ENCODE data around the gene SLC9A3. TPM values are rescaled to one million over a fixed set of nuclear protein-coding genes. Genes with fewer than 3 reads are reported as not detected.

SLC9A3 gene
- total and polyA plus RNA-seq, 12 donors: 0.53 to 1.5 (median 1.0) TPM

DNA sequence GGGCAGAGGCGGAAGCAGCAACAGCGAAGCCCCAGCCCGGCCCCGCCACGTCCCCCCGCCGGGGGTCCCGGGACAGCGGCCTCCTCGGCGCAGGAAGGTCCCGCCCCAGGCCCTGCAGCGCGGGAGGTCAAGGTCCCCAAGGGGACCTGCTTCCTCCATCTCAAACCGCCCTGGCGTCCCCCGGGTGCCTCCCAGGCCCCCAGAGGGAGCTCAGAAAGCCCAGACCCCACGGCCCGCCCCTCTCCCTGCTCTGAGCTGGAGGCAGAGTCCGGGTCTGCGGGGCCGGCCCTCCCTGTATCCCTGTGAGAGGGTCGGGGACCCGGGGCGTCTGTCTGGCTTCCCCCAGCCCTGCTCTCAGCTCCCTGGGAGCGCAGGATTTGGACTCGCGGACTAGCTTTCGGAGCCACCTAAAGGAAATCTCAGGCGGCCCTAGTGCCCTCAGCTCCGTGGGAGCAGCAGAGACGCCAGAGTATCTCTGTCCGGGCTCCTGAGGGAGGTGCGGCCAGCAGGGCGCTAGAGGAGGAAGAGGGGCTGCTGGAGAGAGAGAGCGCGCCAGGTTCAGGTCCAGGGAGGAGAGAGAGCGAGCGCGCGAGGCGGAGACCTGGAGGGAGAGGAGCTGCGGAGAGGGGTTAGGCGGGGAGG is 50.6 kb downstream of the SLC9A3 start:
- DNase-seq (no peak), ATAC-seq (peak; percentile 1 to 27 (median 14))
- H3K4me3 ChIP-seq: peak overlapping the region; percentile 63 to 98 (median 90)
- intact Hi-C loops (cut with DNase I): loop anchor here in 1 of 10 donors (5.0 kb wide), 1 partner anchor 139 kb away; the partner anchor contains the start of gene CEP72
- peaks cover 0 to 19% (median 0%) of the 10 kb centered on the region in 9 donors for H3K36me3 ChIP-seq
- WGBS, 2 donors: 0 to 1% methylated on average over 44 of the region's 44 CpGs
- H3K27me3 ChIP-seq: peaks cover 1 to 47% (median 40%) of the 10 kb centered on the region in 7 donors
- H3K9me3 ChIP-seq: no peaks in the 10 kb centered on the region
- peak overlapping the region in 9 of 10 donors; percentile 64 to 88 (median 78) for H3K27ac ChIP-seq
- H3K4me1 ChIP-seq: peaks cover 9 to 32% (median 22%) of the 10 kb centered on the region in 9 donors
- TF ChIP-seq, protein P1, sequence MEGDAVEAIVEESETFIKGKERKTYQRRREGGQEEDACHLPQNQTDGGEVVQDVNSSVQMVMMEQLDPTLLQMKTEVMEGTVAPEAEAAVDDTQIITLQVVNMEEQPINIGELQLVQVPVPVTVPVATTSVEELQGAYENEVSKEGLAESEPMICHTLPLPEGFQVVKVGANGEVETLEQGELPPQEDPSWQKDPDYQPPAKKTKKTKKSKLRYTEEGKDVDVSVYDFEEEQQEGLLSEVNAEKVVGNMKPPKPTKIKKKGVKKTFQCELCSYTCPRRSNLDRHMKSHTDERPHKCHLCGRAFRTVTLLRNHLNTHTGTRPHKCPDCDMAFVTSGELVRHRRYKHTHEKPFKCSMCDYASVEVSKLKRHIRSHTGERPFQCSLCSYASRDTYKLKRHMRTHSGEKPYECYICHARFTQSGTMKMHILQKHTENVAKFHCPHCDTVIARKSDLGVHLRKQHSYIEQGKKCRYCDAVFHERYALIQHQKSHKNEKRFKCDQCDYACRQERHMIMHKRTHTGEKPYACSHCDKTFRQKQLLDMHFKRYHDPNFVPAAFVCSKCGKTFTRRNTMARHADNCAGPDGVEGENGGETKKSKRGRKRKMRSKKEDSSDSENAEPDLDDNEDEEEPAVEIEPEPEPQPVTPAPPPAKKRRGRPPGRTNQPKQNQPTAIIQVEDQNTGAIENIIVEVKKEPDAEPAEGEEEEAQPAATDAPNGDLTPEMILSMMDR (IDR thresholded peaks at IDR 0.05): no peak

DNA sequence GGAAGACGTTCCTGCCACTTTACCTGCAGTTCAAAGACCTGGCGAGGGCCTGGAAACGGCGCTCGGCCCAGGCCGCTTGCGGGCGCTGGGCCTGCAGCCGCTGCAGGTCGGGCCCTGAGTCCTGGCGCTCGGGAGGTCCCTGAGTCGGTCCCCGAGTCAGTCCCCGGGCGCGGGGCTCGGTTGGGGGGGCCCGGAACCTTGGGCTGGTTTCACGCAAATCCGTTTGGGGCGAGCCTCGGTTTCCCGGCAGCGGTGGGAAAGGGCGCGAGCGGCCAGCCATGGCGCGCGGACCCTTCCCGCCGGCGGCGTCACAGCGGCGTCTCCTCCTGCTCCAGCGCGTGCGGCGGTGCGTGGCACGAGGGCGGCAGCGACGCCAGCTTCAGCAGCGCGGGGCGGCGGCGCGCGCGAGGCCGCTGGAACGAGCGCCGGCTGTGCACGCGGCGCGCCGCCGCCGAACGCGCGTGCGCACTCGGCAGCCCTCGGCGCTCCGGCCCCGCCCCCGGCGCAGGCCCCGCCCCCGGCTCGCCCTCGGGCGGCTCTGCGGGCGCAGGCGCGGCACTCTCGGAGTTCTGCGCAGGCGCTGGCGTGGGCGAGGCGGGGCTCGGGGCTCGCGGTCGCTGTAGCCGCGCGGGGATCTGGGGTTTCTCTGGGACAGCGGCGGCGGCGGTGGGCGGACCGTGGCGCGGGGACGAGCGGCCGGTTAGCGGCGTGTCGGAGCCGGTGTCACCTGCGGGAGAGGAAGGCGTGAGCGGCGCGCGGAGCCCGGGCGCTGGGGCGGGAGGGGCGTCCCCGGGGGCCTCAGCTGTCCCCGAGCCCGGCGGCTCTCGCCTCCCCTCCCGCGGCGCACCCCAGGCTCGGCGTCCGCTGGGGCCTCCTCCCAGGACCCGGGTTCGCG is 51.3 kb downstream of the SLC9A3 start:
- TF ChIP-seq, protein P1 (IDR thresholded peaks at IDR 0.05): peak in 1 of 9 donors; percentile 65
- intact Hi-C loops (cut with DNase I): loop anchor here in 1 of 10 donors (5.0 kb wide), 1 partner anchor 139 kb away; the partner anchor contains the start of gene CEP72
- peaks cover 0 to 22% (median 0%) of the 10 kb centered on the region in 9 donors for H3K36me3 ChIP-seq
- ATAC-seq (peak; percentile 83 to 94 (median 88)), DNase-seq (peak; percentile 91 to 92)
- peak overlapping the region; percentile 63 to 98 (median 90) for H3K4me3 ChIP-seq
- H3K4me1 ChIP-seq: peaks cover 9 to 32% (median 22%) of the 10 kb centered on the region in 9 donors
- H3K27me3 ChIP-seq: peaks cover 0 to 39% (median 32%) of the 10 kb centered on the region in 7 donors
- H3K27ac ChIP-seq: peak overlapping the region; percentile 2 to 89 (median 81)
- no peaks in the 10 kb centered on the region for H3K9me3 ChIP-seq
- WGBS, 2 donors: 0 to 1% methylated on average over 46 to 129 of the region's 137 CpGs

DNA sequence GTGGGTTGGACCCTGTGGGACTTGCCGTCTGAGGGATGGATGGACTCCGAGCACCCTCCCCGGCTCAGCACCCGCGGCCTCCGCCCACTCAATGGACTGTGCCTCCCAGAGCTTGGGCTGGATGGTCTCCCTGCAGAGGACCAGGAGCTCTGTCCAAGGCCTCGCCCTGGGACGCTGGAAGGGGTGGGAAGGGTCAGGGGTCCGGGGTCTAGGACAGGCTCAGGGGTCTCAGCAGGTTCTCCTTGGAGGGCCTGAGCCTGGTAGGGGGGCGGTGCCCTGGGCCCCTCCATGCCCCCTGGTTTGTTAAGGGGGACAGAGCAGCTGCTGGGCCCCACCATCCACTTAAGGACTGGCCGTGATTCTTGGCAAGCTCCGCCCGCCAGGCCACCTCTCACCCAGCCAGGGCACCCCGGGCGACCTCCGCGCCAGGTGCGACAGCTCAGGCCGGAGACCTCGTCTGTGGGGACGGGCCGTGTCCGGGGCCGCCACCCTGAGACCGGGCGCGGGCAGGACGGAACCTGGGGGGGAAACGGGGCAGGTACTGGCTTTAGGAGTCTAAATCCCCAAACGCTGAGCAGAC is 52.1 kb downstream of the SLC9A3 start:
- intact Hi-C loops (cut with DNase I): loop anchor here in 1 of 10 donors (5.0 kb wide), 1 partner anchor 140 kb away; the partner anchor contains the start of gene CEP72
- H3K27me3 ChIP-seq: peaks cover 0 to 32% (median 25%) of the 10 kb centered on the region in 7 donors
- ATAC-seq (peak; percentile 2 to 37 (median 22)), DNase-seq (peak in 1 of 2 donors; percentile 43)
- WGBS, 2 donors: 24 to 26% methylated on average over 30 of the region's 30 CpGs
- H3K36me3 ChIP-seq: peaks cover 0 to 23% (median 0%) of the 10 kb centered on the region in 9 donors
- H3K9me3 ChIP-seq: no peaks in the 10 kb centered on the region
- H3K4me3 ChIP-seq: peak overlapping the region; percentile 63 to 98 (median 84)
- H3K27ac ChIP-seq: peak overlapping the region; percentile 2 to 89 (median 78)
- peaks cover 9 to 32% (median 22%) of the 10 kb centered on the region in 9 donors for H3K4me1 ChIP-seq
- TF ChIP-seq, protein P1 (IDR thresholded peaks at IDR 0.05): no peak

DNA sequence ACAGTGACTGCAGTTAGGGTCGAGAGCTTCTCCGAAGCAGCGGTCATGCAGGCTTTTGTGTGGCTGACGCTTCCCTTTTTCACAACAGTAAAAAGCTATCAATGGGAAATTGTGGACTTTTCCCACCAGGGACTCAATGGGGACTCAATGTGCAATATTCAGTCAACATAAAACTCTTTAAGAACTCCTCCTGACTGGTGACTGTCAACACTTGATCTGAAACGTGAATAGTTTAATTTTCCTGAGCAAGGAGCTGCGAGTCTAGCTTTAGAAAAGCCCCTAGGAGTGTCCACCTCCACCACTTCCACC is 52.5 kb downstream of the SLC9A3 start:
- DNase-seq (no peak), ATAC-seq (no peak)
- Histone ChIP-seq H3K27ac (no peak overlapping the region), H3K4me1 (peaks cover 9 to 32% (median 22%) of the 10 kb centered on the region in 9 donors), H3K4me3 (peak overlapping the region in 8 of 10 donors; percentile 63 to 98 (median 84)), H3K27me3 (peaks cover 0 to 27% (median 20%) of the 10 kb centered on the region in 7 donors), H3K36me3 (peaks cover 0 to 28% (median 0%) of the 10 kb centered on the region in 9 donors), H3K9me3 (no peaks in the 10 kb centered on the region)
- intact Hi-C loops (cut with DNase I): loop anchor here in 1 of 10 donors (5.0 kb wide), 1 partner anchor 141 kb away; the partner anchor contains the start of gene CEP72
- TF ChIP-seq, protein P1 (IDR thresholded peaks at IDR 0.05): no peak
- WGBS, 2 donors: 73 to 80% methylated on average over 6 of the region's 6 CpGs

Data from heart right ventricle (tissue), 16 donors.